ENCODE measurements around the gene ARHGAP25.

DNA sequence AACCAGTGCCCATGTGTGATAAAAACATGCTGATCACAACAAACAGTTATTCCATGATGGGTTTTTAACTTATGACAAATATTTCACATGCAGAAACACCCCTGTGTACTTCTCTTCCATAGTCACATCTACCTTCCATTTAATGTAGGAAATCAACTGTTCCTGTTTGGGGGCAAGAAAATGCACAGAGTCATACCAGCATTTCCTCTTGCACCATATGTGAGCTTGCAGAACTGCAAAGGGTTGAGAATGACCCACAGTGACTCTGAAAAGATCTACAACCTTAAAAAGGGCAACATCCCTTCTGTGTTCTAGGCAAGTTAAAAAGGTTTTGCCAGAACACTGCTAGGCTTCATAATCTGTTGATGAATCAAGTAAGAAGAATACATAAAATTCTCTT is 126.7 kb downstream of the ARHGAP25 start:
- TF ChIP-seq POLR2A (IDR thresholded peaks at IDR 0.05) (no peak), CTCF (IDR thresholded peaks at IDR 0.05) (no peak)

Data from upper lobe of left lung (tissue), 4 donors.